Measurements from ENCODE around the gene RALGPS1. TPM values are rescaled to one million over a fixed set of nuclear protein-coding genes. Genes with fewer than 3 reads are reported as not detected.

The RALGPS1 gene
- total and polyA plus RNA-seq, 2 donors (not counting 1 experiment from before 2014, with no cell fraction given) = 2.0 to 5.9 TPM

DNA sequence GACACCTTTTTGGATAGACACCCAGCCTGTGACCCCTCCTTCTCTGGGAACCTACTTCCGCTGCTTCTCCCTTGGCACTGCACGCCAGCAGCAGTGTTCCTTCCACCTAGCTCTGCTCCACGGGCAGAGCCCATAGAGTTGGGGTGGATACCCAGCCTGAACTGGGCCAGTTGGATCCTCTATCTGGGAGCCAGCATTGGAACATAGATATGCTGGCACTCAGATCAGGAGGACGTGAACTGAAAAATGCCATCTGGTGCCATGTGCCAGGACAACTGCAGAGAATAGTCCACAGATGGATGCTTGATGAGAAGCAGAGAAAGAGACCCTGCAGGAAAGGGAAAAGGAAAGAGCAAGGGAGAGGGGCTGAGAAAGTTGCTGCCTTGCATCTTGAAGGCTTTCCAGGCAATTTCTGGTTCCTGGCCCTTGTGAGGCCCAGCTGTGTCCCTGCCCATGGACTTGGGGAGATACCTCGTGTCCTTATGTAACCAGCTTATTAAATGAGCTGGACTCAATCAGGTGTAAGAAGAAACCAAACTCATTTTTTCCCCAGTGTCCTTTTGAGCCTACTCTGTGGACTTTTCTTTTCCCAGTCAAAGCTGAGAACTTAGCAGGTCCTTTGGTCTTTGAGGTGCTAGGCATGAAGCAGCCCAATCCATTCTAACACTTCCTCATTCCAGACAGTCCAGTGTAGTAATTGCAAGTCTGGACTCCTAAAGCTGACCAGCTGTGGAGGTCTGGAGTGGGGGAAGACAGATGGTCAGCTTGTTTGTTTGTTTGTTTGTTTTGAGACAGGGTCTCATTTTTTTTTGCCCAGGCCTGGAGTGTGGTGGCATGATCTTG is 168.8 kb downstream of the RALGPS1 start:
- no peaks in the 10 kb centered on the region for H4K20me1 ChIP-seq (ENCODE audit: control insufficient read depth, extremely low read depth, insufficient read depth, low read length)
- TF ChIP-seq EZH2 (IDR thresholded peaks at IDR 0.05; ENCODE audit: low read length, missing control alignments) = no peak
- TF ChIP-seq, protein P1, sequence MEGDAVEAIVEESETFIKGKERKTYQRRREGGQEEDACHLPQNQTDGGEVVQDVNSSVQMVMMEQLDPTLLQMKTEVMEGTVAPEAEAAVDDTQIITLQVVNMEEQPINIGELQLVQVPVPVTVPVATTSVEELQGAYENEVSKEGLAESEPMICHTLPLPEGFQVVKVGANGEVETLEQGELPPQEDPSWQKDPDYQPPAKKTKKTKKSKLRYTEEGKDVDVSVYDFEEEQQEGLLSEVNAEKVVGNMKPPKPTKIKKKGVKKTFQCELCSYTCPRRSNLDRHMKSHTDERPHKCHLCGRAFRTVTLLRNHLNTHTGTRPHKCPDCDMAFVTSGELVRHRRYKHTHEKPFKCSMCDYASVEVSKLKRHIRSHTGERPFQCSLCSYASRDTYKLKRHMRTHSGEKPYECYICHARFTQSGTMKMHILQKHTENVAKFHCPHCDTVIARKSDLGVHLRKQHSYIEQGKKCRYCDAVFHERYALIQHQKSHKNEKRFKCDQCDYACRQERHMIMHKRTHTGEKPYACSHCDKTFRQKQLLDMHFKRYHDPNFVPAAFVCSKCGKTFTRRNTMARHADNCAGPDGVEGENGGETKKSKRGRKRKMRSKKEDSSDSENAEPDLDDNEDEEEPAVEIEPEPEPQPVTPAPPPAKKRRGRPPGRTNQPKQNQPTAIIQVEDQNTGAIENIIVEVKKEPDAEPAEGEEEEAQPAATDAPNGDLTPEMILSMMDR (conservative IDR thresholded peaks at IDR 0.05 in 1 of 2, IDR thresholded peaks at IDR 0.05 in 1 of 2; ENCODE audit: low read depth in 1 of 2, low read length in 2 of 2) = no peak
- no peaks in the 10 kb centered on the region for H3K9me3 ChIP-seq (ENCODE audit: control insufficient read depth, insufficient read depth, low read depth, low read length)
- H3K4me2 ChIP-seq (ENCODE audit: extremely low read depth, insufficient read depth, low read length) = no peak overlapping the region
- no peak overlapping the region for H3K27ac ChIP-seq (ENCODE audit: insufficient read depth, low read length)
- peaks cover 2% of the 10 kb centered on the region for H3K36me3 ChIP-seq (ENCODE audit: control insufficient read depth, insufficient read depth, low read length)
- no peak overlapping the region for H2AFZ ChIP-seq (ENCODE audit: low read length)
- H3K4me3 ChIP-seq (replicated peaks in 1 of 4; ENCODE audit: control extremely low read depth in 1 of 4, insufficient read depth in 1 of 4, low read depth in 3 of 4, low read length in 4 of 4) = no peak overlapping the region
- H3K9ac ChIP-seq (ENCODE audit: insufficient read depth, low read length) = no peak overlapping the region
- DNase-seq (ENCODE audit: low read depth in 2 of 2) = no peak
- H3K79me2 ChIP-seq (ENCODE audit: control insufficient read depth, insufficient read depth, low read length) = no peaks in the 10 kb centered on the region
- no peaks in the 10 kb centered on the region for H3K27me3 ChIP-seq (ENCODE audit: control insufficient read depth, insufficient read depth, low read length)
- H3K4me1 ChIP-seq (ENCODE audit: control insufficient read depth, extremely low read depth, insufficient read depth, low read length) = no peaks in the 10 kb centered on the region

GRCh38 chr9:127084076-127085039 is 169.8 kb downstream of the RALGPS1 start:
- H3K27me3 ChIP-seq (ENCODE audit: control insufficient read depth, insufficient read depth, low read length) = no peaks in the 10 kb centered on the region
- no peak overlapping the region for H3K4me2 ChIP-seq (ENCODE audit: extremely low read depth, insufficient read depth, low read length)
- no peaks in the 10 kb centered on the region for H3K9me3 ChIP-seq (ENCODE audit: control insufficient read depth, insufficient read depth, low read depth, low read length)
- TF ChIP-seq, protein P1 (conservative IDR thresholded peaks at IDR 0.05 in 1 of 2, IDR thresholded peaks at IDR 0.05 in 1 of 2; ENCODE audit: low read depth in 1 of 2, low read length in 2 of 2) = no peak
- TF ChIP-seq EZH2 (IDR thresholded peaks at IDR 0.05; ENCODE audit: low read length, missing control alignments) = no peak
- H3K9ac ChIP-seq (ENCODE audit: insufficient read depth, low read length) = no peak overlapping the region
- H3K4me3 ChIP-seq (replicated peaks in 1 of 4; ENCODE audit: control extremely low read depth in 1 of 4, insufficient read depth in 1 of 4, low read depth in 3 of 4, low read length in 4 of 4) = no peak overlapping the region
- H3K4me1 ChIP-seq (ENCODE audit: control insufficient read depth, extremely low read depth, insufficient read depth, low read length) = no peaks in the 10 kb centered on the region
- no peaks in the 10 kb centered on the region for H4K20me1 ChIP-seq (ENCODE audit: control insufficient read depth, extremely low read depth, insufficient read depth, low read length)
- H3K27ac ChIP-seq (ENCODE audit: insufficient read depth, low read length) = no peak overlapping the region
- no peak overlapping the region for H2AFZ ChIP-seq (ENCODE audit: low read length)
- H3K36me3 ChIP-seq (ENCODE audit: control insufficient read depth, insufficient read depth, low read length) = peaks cover 6% of the 10 kb centered on the region
- no peaks in the 10 kb centered on the region for H3K79me2 ChIP-seq (ENCODE audit: control insufficient read depth, insufficient read depth, low read length)
- DNase-seq (ENCODE audit: low read depth in 2 of 2) = no peak

DNA sequence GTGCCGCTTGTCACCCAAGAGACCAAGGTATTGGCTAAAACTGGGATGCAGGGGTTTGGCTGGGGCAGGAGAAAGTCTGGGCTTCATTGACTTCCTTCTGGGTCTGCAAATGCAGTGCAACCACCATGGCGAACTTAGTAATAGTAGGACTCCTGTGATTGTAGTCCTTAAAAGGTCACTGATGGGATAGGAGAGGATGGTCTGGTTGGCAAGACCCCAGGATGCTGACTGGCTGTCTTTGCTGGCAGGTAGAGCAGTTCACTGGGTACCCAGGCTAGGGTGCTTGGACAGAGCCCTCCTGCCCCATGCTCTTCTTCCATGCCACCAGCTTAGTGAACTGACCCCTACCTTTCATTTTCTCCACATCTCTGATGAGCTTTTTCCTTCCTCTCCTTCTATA is 170.6 kb downstream of the RALGPS1 start:
- TF ChIP-seq EZH2 (IDR thresholded peaks at IDR 0.05; ENCODE audit: low read length, missing control alignments) = no peak
- TF ChIP-seq, protein P1 (conservative IDR thresholded peaks at IDR 0.05 in 1 of 2, IDR thresholded peaks at IDR 0.05 in 1 of 2; ENCODE audit: low read depth in 1 of 2, low read length in 2 of 2) = no peak

More for the DNA sequence above, 170.6 kb downstream of the RALGPS1 start:
- peaks cover 9% of the 10 kb centered on the region for H3K36me3 ChIP-seq (ENCODE audit: control insufficient read depth, insufficient read depth, low read length)
- H3K9ac ChIP-seq (ENCODE audit: insufficient read depth, low read length) = no peak overlapping the region
- H3K27me3 ChIP-seq (ENCODE audit: control insufficient read depth, insufficient read depth, low read length) = no peaks in the 10 kb centered on the region
- H4K20me1 ChIP-seq (ENCODE audit: control insufficient read depth, extremely low read depth, insufficient read depth, low read length) = no peaks in the 10 kb centered on the region
- no peaks in the 10 kb centered on the region for H3K79me2 ChIP-seq (ENCODE audit: control insufficient read depth, insufficient read depth, low read length)
- no peak overlapping the region for H3K27ac ChIP-seq (ENCODE audit: insufficient read depth, low read length)
- no peak overlapping the region for H3K4me2 ChIP-seq (ENCODE audit: extremely low read depth, insufficient read depth, low read length)
- no peak overlapping the region for H2AFZ ChIP-seq (ENCODE audit: low read length)
- H3K4me3 ChIP-seq (replicated peaks in 1 of 4; ENCODE audit: control extremely low read depth in 1 of 4, insufficient read depth in 1 of 4, low read depth in 3 of 4, low read length in 4 of 4) = no peak overlapping the region
- DNase-seq (ENCODE audit: low read depth in 2 of 2) = no peak
- H3K9me3 ChIP-seq (ENCODE audit: control insufficient read depth, insufficient read depth, low read depth, low read length) = no peaks in the 10 kb centered on the region
- H3K4me1 ChIP-seq (ENCODE audit: control insufficient read depth, extremely low read depth, insufficient read depth, low read length) = no peaks in the 10 kb centered on the region

All from fibroblast of lung (primary cell).